ENCODE measurements around the gene C10orf105.

The C10orf105 gene

DNA sequence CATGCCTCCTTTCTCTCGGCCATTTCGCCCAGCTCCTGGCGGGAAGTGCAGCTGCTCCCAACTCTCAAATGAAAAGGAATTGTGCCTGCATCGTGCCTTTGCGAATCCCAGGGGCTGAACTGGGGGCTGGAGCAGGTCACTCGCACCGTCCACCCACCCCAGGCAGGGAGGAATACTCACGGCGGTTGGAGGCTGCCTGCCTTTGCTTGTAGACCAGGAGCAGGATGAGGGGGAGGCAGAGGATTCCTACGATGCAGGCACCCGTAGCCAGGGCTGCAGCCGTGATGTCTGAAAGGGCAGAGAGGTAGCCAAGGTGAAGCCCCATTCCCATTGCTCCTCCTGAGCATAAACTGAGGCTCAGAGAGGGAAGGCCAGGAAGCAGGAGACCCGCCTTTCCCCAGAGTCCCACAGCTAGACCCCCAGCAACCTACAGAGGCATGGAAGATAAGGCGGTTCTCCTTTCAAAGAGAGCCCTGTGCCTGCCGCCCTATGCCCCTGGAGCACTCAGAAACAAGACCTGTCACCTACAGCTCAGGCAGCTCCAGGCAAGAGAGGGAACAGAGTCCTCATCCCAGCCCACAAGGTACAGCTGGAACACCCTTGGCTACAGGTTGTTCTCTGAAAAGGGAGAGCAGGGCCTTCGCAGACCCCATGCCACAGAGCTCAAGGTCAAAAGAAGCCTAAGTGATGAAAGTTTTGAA is 35.8 kb upstream of the C10orf105 start:
- Histone ChIP-seq H3K9me3 (ENCODE audit: control extremely low read depth in 1 of 5, control insufficient read depth in 4 of 5, insufficient read depth in 2 of 5, low read depth in 1 of 5, low read length in 4 of 5) (no peaks in the 10 kb centered on the region), H3K36me3 (ENCODE audit: control insufficient read depth in 4 of 4, insufficient read depth in 4 of 4, low read length in 3 of 4) (peaks cover 0 to 50% (median 17%) of the 10 kb centered on the region in 4 experiments), H3K27me3 (replicated peaks in 2 of 5; ENCODE audit: control insufficient read depth in 4 of 5, insufficient read depth in 5 of 5, low read length in 4 of 5) (no peaks in the 10 kb centered on the region), H3K27ac (ENCODE audit: insufficient read depth in 1 of 2, low read depth in 1 of 2, low read length in 2 of 2, poor library complexity in 1 of 2, severe bottlenecking in 2 of 2) (peak overlapping the region; percentile 30 to 63), H3K4me3 (ENCODE audit: control insufficient read depth in 1 of 7, extremely low read depth in 1 of 7, insufficient read depth in 4 of 7, low read depth in 2 of 7, low read length in 6 of 7) (peak overlapping the region in 1 of 7 experiments; percentile 7), H3K4me1 (ENCODE audit: control extremely low read depth in 1 of 4, control insufficient read depth in 4 of 4, insufficient read depth in 4 of 4, low read length in 3 of 4) (peaks cover 52 to 88% (median 86%) of the 10 kb centered on the region in 4 experiments)
- ChIA-PET CTCF (interaction anchor here (0.7 to 7.6 kb wide), 11 partner anchors 9 to 371 kb away, joined by 3 to 129 read pairs (median 6); partner anchors contain the start of gene VSIR), POLR2A (interaction anchor here (2.3 kb wide), 1 partner anchor 18 kb away, joined by 9 read pairs; the partner anchor contains the start of gene VSIR)
- WGBS (ENCODE audit: insufficient coverage), result 93% methylated on average over 15 of the region's 16 CpGs
- no peak for DNase-seq

DNA sequence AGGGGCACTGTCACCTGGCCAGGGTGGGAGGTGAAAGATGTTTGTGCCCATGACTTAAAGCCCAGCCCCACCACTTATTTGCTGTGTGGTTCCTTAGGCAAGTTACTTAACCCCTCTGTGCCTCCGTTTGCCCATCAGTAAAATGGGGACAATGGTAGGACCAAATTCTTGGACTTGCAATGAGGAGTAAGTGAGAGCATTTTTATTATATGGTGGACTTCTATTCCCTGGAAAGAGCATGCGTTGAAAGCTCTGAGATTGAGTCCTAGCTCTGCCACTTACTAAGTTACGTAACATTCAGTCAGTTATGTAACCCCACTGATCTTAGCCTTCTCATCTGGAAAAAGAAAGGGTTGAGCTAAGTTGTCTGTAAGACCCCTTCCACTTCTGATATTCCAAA is 35.0 kb upstream of the C10orf105 start:
- H3K4me3 ChIP-seq (ENCODE audit: control insufficient read depth in 1 of 7, extremely low read depth in 1 of 7, insufficient read depth in 4 of 7, low read depth in 2 of 7, low read length in 6 of 7), result peak overlapping the region in 3 of 7 experiments; percentile 3 to 15 (median 7)
- no peaks in the 10 kb centered on the region for H3K9me3 ChIP-seq (ENCODE audit: control extremely low read depth in 1 of 5, control insufficient read depth in 4 of 5, insufficient read depth in 2 of 5, low read depth in 1 of 5, low read length in 4 of 5)
- H3K27me3 ChIP-seq (replicated peaks in 2 of 5; ENCODE audit: control insufficient read depth in 4 of 5, insufficient read depth in 5 of 5, low read length in 4 of 5), result no peaks in the 10 kb centered on the region
- H3K4me1 ChIP-seq (ENCODE audit: control extremely low read depth in 1 of 4, control insufficient read depth in 4 of 4, insufficient read depth in 4 of 4, low read length in 3 of 4), result peaks cover 52 to 94% (median 92%) of the 10 kb centered on the region in 4 experiments
- WGBS (ENCODE audit: insufficient coverage), result 80% methylated on average over 1 of the region's 3 CpGs
- H3K27ac ChIP-seq (ENCODE audit: insufficient read depth in 1 of 2, low read depth in 1 of 2, low read length in 2 of 2, poor library complexity in 1 of 2, severe bottlenecking in 2 of 2), result peak overlapping the region; percentile 52 to 63
- peak in 2 of 3 donors; percentile 15 to 20 for DNase-seq
- POLR2A ChIA-PET, result no interaction called here
- CTCF ChIA-PET, result interaction anchor here (0.7 to 7.6 kb wide), 9 partner anchors 8 to 370 kb away, joined by 3 to 129 read pairs (median 4); partner anchors contain the start of gene VSIR
- H3K36me3 ChIP-seq (ENCODE audit: control insufficient read depth in 4 of 4, insufficient read depth in 4 of 4, low read length in 3 of 4), result peaks cover 0 to 55% (median 17%) of the 10 kb centered on the region in 4 experiments

DNA sequence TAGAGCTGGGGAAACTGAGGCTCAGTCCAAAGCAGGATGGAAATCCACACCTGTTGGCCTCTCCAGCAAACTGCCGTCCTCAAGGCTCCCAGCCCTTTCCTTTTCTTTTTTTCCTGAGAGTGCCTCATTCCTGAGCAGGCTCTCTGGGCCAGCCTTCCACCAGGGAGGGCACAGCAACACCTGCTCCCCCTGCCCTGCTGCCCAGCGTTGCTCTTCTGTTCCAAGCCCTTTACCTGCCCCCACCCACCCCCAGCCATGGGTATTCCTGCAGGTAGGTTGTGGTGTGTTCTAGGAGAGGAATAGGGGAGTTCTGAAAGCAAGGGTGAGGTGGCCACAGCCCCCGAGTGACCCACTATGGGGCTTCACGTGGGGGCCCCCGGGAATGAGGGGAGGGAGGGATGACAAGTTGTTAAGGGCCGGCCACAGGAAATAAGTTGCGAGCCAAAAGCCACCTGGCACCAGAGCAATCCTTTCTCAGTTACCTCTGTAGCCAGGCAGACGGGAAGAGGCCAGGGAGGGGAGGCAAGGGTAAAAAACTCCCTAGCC is 34.5 kb upstream of the C10orf105 start:
- peak overlapping the region; percentile 52 to 63 for H3K27ac ChIP-seq (ENCODE audit: insufficient read depth in 1 of 2, low read depth in 1 of 2, low read length in 2 of 2, poor library complexity in 1 of 2, severe bottlenecking in 2 of 2)
- H3K4me3 ChIP-seq (ENCODE audit: control insufficient read depth in 1 of 7, extremely low read depth in 1 of 7, insufficient read depth in 4 of 7, low read depth in 2 of 7, low read length in 6 of 7), result peak overlapping the region in 5 of 7 experiments; percentile 3 to 21 (median 14)
- H3K36me3 ChIP-seq (ENCODE audit: control insufficient read depth in 4 of 4, insufficient read depth in 4 of 4, low read length in 3 of 4), result peaks cover 0 to 56% (median 16%) of the 10 kb centered on the region in 4 experiments
- H3K27me3 ChIP-seq (replicated peaks in 2 of 5; ENCODE audit: control insufficient read depth in 4 of 5, insufficient read depth in 5 of 5, low read length in 4 of 5), result no peaks in the 10 kb centered on the region
- DNase-seq, result peak in 1 of 3 donors; percentile 14
- peaks cover 53 to 99% (median 98%) of the 10 kb centered on the region in 4 experiments for H3K4me1 ChIP-seq (ENCODE audit: control extremely low read depth in 1 of 4, control insufficient read depth in 4 of 4, insufficient read depth in 4 of 4, low read length in 3 of 4)
- H3K9me3 ChIP-seq (ENCODE audit: control extremely low read depth in 1 of 5, control insufficient read depth in 4 of 5, insufficient read depth in 2 of 5, low read depth in 1 of 5, low read length in 4 of 5), result no peaks in the 10 kb centered on the region
- ChIA-PET POLR2A (no interaction called here), CTCF (interaction anchor here (1.2 to 7.6 kb wide), 4 partner anchors 12 to 28 kb away, joined by 3 to 129 read pairs (median 24); partner anchors contain the start of gene VSIR)
- 22% methylated on average over 4 of the region's 8 CpGs for WGBS (ENCODE audit: insufficient coverage)

DNA sequence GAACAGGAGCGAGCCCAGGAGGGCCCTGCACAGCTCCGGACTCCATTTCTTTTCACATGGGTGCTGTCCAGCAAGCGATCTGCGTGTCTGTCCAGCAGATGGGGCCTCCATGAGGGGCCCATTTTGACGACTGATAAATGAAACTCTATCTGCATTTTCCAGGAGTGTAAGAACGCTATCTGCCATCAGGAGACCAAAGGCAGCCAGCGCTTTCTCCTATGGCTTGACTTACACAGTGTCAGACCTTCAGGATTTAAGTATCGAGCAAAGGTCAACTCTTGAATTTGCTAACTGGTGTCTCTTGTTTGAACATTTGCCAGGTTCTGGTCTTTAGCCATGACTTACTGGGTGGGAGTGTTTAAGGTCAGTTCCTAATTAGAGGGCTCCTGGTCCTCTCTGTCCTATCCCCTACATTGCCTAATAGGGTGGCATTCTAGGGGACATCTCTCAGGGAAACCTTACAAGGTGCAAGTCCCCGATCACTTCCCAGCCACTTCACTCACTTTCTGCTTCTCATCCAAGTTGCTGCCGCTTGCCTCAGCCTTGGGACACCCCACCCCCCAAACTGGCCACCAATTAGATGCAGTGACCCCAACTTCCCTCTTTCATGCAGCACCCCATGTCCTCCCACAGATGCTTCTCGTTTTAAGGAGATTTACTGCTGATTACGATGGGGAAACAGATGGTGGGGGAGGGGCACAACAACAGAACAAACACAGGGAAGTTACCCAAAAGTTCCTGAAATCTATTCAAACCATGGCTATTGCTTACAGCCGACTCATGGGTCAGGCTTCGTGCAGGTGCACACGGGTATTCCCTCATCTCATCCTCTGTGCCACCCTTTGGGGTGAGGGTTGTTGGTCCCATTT is 33.7 kb upstream of the C10orf105 start:
- POLR2A ChIA-PET, result no interaction called here
- 49% methylated on average over 13 of the region's 15 CpGs for WGBS (ENCODE audit: insufficient coverage)
- H3K9me3 ChIP-seq (ENCODE audit: control extremely low read depth in 1 of 5, control insufficient read depth in 4 of 5, insufficient read depth in 2 of 5, low read depth in 1 of 5, low read length in 4 of 5), result no peaks in the 10 kb centered on the region
- H3K4me3 ChIP-seq (ENCODE audit: control insufficient read depth in 1 of 7, extremely low read depth in 1 of 7, insufficient read depth in 4 of 7, low read depth in 2 of 7, low read length in 6 of 7), result peak overlapping the region in 5 of 7 experiments; percentile 3 to 33 (median 14)
- DNase-seq, result peak; percentile 92 to 99 (median 99)
- no peaks in the 10 kb centered on the region for H3K27me3 ChIP-seq (replicated peaks in 2 of 5; ENCODE audit: control insufficient read depth in 4 of 5, insufficient read depth in 5 of 5, low read length in 4 of 5)
- CTCF ChIA-PET, result interaction anchor here (0.7 to 8.4 kb wide), 7 partner anchors 16 to 29 kb away, joined by 3 to 159 read pairs (median 9); partner anchors contain the start of gene VSIR
- peaks cover 0 to 50% (median 14%) of the 10 kb centered on the region in 4 experiments for H3K36me3 ChIP-seq (ENCODE audit: control insufficient read depth in 4 of 4, insufficient read depth in 4 of 4, low read length in 3 of 4)
- H3K4me1 ChIP-seq (ENCODE audit: control extremely low read depth in 1 of 4, control insufficient read depth in 4 of 4, insufficient read depth in 4 of 4, low read length in 3 of 4), result peaks cover 50 to 99% (median 98%) of the 10 kb centered on the region in 4 experiments
- H3K27ac ChIP-seq (ENCODE audit: insufficient read depth in 1 of 2, low read depth in 1 of 2, low read length in 2 of 2, poor library complexity in 1 of 2, severe bottlenecking in 2 of 2), result peak overlapping the region; percentile 52 to 63

DNA sequence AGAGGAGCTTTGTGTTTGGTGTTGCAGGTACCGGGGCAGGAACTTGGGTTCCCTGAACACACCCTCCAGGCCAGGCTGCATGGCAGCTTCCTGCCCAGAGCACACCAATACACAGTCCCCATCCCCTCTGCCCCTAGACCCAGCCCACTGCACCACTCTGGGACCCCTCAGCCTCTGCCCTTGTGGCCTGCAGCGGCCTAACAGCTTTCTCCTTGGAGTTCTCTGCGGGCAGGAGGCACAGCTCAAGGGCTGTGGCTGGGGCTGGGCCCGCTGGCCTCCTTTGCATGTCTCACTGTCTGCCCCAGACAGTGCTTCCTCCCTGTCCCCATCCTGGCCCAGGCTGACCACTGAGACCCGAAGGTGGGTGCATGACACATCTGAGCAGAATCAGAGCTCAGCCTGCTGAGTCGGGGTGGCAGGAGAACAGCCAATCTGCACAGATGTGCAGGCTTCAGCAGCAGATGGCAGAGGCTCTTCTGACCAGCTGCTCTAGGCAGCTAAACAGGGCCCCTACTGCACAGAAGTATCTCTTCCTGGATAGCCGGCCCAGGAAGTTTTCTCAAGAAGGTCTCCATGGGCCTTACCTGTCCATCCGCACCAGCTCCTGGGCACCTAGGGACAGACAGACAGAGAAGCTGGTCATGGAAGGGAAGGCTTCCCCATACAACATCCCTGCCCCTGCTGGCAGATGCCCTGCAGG is 33.0 kb upstream of the C10orf105 start:
- CTCF ChIA-PET, result interaction anchor here (0.7 to 8.4 kb wide), 6 partner anchors 17 to 28 kb away, joined by 3 to 159 read pairs (median 6); partner anchors contain the start of gene VSIR
- Histone ChIP-seq H3K27me3 (replicated peaks in 2 of 5; ENCODE audit: control insufficient read depth in 4 of 5, insufficient read depth in 5 of 5, low read length in 4 of 5) (no peaks in the 10 kb centered on the region), H3K4me1 (ENCODE audit: control extremely low read depth in 1 of 4, control insufficient read depth in 4 of 4, insufficient read depth in 4 of 4, low read length in 3 of 4) (peaks cover 46 to 99% (median 98%) of the 10 kb centered on the region in 4 experiments), H3K9me3 (ENCODE audit: control extremely low read depth in 1 of 5, control insufficient read depth in 4 of 5, insufficient read depth in 2 of 5, low read depth in 1 of 5, low read length in 4 of 5) (no peaks in the 10 kb centered on the region), H3K36me3 (ENCODE audit: control insufficient read depth in 4 of 4, insufficient read depth in 4 of 4, low read length in 3 of 4) (peaks cover 0 to 45% (median 13%) of the 10 kb centered on the region in 4 experiments), H3K27ac (ENCODE audit: insufficient read depth in 1 of 2, low read depth in 1 of 2, low read length in 2 of 2, poor library complexity in 1 of 2, severe bottlenecking in 2 of 2) (peak overlapping the region in 1 of 2 experiments; percentile 63), H3K4me3 (ENCODE audit: control insufficient read depth in 1 of 7, extremely low read depth in 1 of 7, insufficient read depth in 4 of 7, low read depth in 2 of 7, low read length in 6 of 7) (peak overlapping the region in 4 of 7 experiments; percentile 5 to 33 (median 20))
- WGBS (ENCODE audit: insufficient coverage), result 49% methylated on average over 8 of the region's 8 CpGs
- POLR2A ChIA-PET, result no interaction called here
- peak in 1 of 3 donors; percentile 30 for DNase-seq
